ENCODE results near the gene MTURN.

The MTURN gene

GRCh38 chr7:30136743-30137485 is 2.1 kb downstream of the MTURN start:
- no peak for DNase-seq

GRCh38 chr7:30139836-30140384 is 5.1 kb downstream of the MTURN start:
- no peak for DNase-seq

- peak; percentile 32 for DNase-seq
Measured at GRCh38 chr7:30140456-30140855, 5.7 kb downstream of the MTURN start.

GRCh38 chr7:30142710-30143109 is 7.9 kb downstream of the MTURN start:
- peak; percentile 48 for DNase-seq

GRCh38 chr7:30143748-30144251 is 9.0 kb downstream of the MTURN start:
- peak; percentile 100 for DNase-seq

GRCh38 chr7:30144657-30145306 is 10.0 kb downstream of the MTURN start:
- DNase-seq = peak; percentile 41

GRCh38 chr7:30145426-30145970 is 10.7 kb downstream of the MTURN start:
- no peak for DNase-seq

- peak; percentile 90 for DNase-seq
Measured at GRCh38 chr7:30146127-30146612, 11.4 kb downstream of the MTURN start.

- DNase-seq = no peak
Measured at GRCh38 chr7:30147223-30147622, 12.4 kb downstream of the MTURN start.

GRCh38 chr7:30147785-30148184 is 13.0 kb downstream of the MTURN start:
- DNase-seq = no peak

GRCh38 chr7:30148426-30148825 is 13.6 kb downstream of the MTURN start:
- DNase-seq = no peak

- peak; percentile 59 for DNase-seq
Measured at GRCh38 chr7:30148951-30149459, 14.2 kb downstream of the MTURN start.

- DNase-seq = no peak
Measured at GRCh38 chr7:30149640-30150272, 15.0 kb downstream of the MTURN start.

GRCh38 chr7:30150711-30151110 is 15.9 kb downstream of the MTURN start:
- DNase-seq = no peak

GRCh38 chr7:30154111-30154587 is 19.4 kb downstream of the MTURN start:
- no peak for DNase-seq

- DNase-seq = peak; percentile 70
Measured at GRCh38 chr7:30155481-30155880, 20.7 kb downstream of the MTURN start.

GRCh38 chr7:30157204-30157603 is 22.4 kb downstream of the MTURN start:
- DNase-seq = peak; percentile 74

- DNase-seq = peak; percentile 70
Measured at GRCh38 chr7:30159163-30159562, 24.4 kb downstream of the MTURN start.

GRCh38 chr7:30159698-30160143 is 24.9 kb downstream of the MTURN start:
- peak; percentile 60 for DNase-seq

- no peak for DNase-seq
Measured at GRCh38 chr7:30160329-30160728, 25.5 kb downstream of the MTURN start.

- no peak for DNase-seq
Measured at GRCh38 chr7:30162133-30162532, 27.3 kb downstream of the MTURN start.

- peak; percentile 82 for DNase-seq
Measured at GRCh38 chr7:30162622-30163124, 27.9 kb downstream of the MTURN start.

Data from NCI-H510A treated with DMSO at 0.1 percent for 48 hours (cell line).